ENCODE measurements around the gene HOXA9. TPM values are rescaled to one million over a fixed set of nuclear protein-coding genes. Genes with fewer than 3 reads are reported as not detected.
A peak's percentile ranks its signal among the peaks of the same experiment; 100 is the strongest.

Gene HOXA9
- total RNA-seq, 2 donors from 2014 or later: not detected

DNA sequence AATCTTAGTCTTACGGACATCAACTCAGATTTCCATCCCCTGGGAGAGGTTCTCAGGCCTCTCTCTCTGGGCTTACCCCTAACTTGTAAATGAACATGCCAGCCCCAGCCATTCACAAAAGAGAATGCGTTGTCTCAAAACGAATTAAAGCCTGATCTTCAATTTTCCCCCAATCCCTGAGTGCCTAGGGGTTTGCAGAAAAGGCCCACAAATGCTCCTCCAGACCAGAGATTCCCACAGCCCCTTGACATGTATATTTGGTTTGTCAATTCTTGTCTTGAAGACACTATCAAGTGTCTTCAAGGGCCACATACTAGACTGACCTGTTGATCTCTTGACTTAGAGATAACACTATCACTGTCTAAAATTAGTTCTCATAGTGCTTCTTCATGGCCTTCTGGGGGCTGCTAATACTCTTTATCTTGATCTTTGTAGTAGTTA, 46.4 kb upstream of the HOXA9 start:
- H3K4me3 ChIP-seq: no peak overlapping the region
- no peaks in the 10 kb centered on the region for H3K9me3 ChIP-seq
- DNase-seq (ENCODE audit: low spot score) (no peak), ATAC-seq (ENCODE audit: insufficient number of reproducible peaks, low FRiP score, low read depth) (no peak)
- H3K36me3 ChIP-seq: no peaks in the 10 kb centered on the region
- H3K4me1 ChIP-seq (ENCODE audit: control insufficient read depth in 1 of 2, low read depth in 2 of 2): peaks cover 4 to 15% of the 10 kb centered on the region in 2 donors
- H3K27me3 ChIP-seq (replicated peaks; ENCODE audit: insufficient read depth): peaks cover 6% of the 10 kb centered on the region
- H3K27ac ChIP-seq: no peak overlapping the region
- TF ChIP-seq, protein P1, sequence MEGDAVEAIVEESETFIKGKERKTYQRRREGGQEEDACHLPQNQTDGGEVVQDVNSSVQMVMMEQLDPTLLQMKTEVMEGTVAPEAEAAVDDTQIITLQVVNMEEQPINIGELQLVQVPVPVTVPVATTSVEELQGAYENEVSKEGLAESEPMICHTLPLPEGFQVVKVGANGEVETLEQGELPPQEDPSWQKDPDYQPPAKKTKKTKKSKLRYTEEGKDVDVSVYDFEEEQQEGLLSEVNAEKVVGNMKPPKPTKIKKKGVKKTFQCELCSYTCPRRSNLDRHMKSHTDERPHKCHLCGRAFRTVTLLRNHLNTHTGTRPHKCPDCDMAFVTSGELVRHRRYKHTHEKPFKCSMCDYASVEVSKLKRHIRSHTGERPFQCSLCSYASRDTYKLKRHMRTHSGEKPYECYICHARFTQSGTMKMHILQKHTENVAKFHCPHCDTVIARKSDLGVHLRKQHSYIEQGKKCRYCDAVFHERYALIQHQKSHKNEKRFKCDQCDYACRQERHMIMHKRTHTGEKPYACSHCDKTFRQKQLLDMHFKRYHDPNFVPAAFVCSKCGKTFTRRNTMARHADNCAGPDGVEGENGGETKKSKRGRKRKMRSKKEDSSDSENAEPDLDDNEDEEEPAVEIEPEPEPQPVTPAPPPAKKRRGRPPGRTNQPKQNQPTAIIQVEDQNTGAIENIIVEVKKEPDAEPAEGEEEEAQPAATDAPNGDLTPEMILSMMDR (IDR thresholded peaks at IDR 0.05): no peak

DNA sequence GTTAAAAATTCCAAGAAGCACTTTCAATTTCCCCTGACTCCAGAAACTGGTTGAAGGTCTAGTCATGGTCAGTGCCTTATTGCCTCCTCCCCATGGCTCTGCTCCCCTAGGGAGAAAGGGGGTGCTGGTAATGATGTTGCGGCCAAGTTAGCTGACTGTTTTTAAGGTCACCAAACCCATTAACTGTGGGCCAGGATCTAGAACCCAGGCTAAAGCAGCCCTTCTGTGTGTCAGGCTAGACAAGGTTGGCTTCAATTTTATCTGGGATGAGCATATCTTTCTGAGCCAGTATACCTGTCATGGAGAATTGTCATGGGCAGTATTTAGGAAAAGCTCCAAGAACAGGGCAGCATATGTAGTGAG, 45.7 kb upstream of the HOXA9 start:
- TF ChIP-seq, protein P1 (IDR thresholded peaks at IDR 0.05): no peak
- no peaks in the 10 kb centered on the region for H3K36me3 ChIP-seq
- H3K9me3 ChIP-seq: no peaks in the 10 kb centered on the region
- H3K27me3 ChIP-seq (replicated peaks; ENCODE audit: insufficient read depth): peaks cover 8% of the 10 kb centered on the region
- ATAC-seq (ENCODE audit: insufficient number of reproducible peaks, low FRiP score, low read depth): no peak
- no peak overlapping the region for H3K27ac ChIP-seq
- H3K4me3 ChIP-seq: no peak overlapping the region
- DNase-seq (ENCODE audit: low spot score): no peak
- peaks cover 4 to 15% of the 10 kb centered on the region in 2 donors for H3K4me1 ChIP-seq (ENCODE audit: control insufficient read depth in 1 of 2, low read depth in 2 of 2)

DNA sequence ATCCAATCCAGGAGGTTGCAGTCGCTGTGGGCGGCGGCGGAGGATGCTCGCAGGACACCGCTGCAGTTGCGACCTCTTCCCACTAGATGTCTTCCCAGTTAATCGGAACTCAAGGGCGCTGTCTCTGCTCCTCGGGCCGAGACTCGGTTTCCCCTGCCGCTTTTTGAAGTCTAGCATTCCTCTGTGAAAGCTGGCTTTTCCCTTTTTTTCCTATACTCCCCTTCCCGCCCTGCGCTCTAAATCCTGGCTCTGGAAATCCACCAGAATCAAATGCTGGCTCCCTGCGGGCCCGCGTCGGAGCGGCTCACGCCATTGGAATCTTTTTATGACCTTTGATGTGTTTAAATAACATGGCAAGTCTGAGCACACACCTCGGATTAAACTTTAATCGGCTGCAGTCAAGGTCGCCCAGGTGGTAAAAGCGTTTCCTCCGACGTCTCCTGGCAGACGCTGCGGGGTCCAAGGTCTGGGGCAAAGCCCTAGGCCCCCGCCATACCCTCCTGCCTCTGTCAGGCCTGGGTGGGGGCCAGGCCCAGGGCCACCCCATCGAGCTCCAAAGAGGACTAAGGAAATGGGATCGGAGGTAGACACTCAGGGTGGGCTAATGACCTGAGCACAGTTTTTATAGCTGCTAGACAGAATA, 45.2 kb upstream of the HOXA9 start:
- H3K27me3 ChIP-seq (replicated peaks; ENCODE audit: insufficient read depth): peaks cover 12% of the 10 kb centered on the region
- peak overlapping the region; percentile 43 for H3K4me3 ChIP-seq
- TF ChIP-seq, protein P1 (IDR thresholded peaks at IDR 0.05): peak; percentile 71
- H3K36me3 ChIP-seq: no peaks in the 10 kb centered on the region
- no peak overlapping the region for H3K27ac ChIP-seq
- ATAC-seq (ENCODE audit: insufficient number of reproducible peaks, low FRiP score, low read depth) (no peak), DNase-seq (ENCODE audit: low spot score) (no peak)
- H3K4me1 ChIP-seq (ENCODE audit: control insufficient read depth in 1 of 2, low read depth in 2 of 2): peaks cover 4 to 16% of the 10 kb centered on the region in 2 donors
- H3K9me3 ChIP-seq: no peaks in the 10 kb centered on the region

DNA sequence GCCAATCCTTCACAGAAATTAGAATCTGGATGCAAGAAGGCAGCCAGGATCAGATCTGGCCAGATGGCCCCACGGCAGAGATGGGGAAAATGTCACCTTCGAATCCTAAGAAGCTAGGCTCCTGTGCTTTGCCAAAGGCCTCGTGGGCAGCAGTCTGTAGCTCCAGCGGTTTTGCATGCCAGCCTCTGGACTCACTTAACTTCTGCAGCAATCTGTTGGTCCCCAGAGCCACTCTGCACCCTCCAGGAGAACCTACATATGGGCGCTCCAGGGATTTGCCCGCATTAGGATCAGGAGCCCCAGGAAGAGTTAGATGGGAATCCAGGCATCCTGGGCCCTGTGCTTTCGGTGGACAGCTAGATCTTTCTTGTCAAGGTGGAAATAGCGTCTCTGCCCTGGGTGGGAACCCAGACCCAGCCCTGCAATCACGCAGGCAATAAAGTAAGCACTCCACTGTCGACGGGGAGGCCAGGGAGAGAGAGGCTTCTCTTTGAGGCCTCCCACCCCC, 44.6 kb upstream of the HOXA9 start:
- DNase-seq (ENCODE audit: low spot score) (no peak), ATAC-seq (ENCODE audit: insufficient number of reproducible peaks, low FRiP score, low read depth) (no peak)
- Histone ChIP-seq H3K9me3 (no peaks in the 10 kb centered on the region), H3K36me3 (no peaks in the 10 kb centered on the region), H3K4me1 (ENCODE audit: control insufficient read depth in 1 of 2, low read depth in 2 of 2) (peaks cover 6 to 21% of the 10 kb centered on the region in 2 donors), H3K27ac (no peak overlapping the region), H3K4me3 (no peak overlapping the region), H3K27me3 (replicated peaks; ENCODE audit: insufficient read depth) (peaks cover 17% of the 10 kb centered on the region)
- TF ChIP-seq, protein P1 (IDR thresholded peaks at IDR 0.05): no peak

DNA sequence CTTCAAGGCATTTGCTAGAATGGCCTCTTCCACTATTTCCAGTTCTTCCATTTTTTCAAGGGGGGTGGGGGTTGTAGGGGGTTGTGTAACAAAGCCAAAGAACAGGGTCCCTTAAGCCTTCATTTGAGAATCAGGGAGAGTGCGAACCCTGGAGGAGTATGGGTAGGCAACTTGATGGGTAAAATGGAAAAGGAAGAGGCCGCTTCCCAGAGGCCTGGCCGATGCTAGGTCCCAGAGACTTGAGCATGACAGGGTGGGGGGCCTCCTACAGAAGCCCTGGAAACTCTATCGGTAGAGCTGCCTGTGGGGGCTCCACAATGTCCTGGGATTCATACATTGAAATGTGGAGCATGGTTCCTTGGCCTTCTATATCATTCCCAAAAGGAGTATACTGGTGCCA, 43.7 kb upstream of the HOXA9 start:
- DNase-seq (ENCODE audit: low spot score): no peak

More for the DNA sequence above, 43.7 kb upstream of the HOXA9 start:
- ATAC-seq (ENCODE audit: insufficient number of reproducible peaks, low FRiP score, low read depth): no peak
- H3K4me1 ChIP-seq (ENCODE audit: control insufficient read depth in 1 of 2, low read depth in 2 of 2): peaks cover 9 to 27% of the 10 kb centered on the region in 2 donors
- TF ChIP-seq, protein P1 (IDR thresholded peaks at IDR 0.05): no peak
- H3K27me3 ChIP-seq (replicated peaks; ENCODE audit: insufficient read depth): peaks cover 27% of the 10 kb centered on the region
- no peaks in the 10 kb centered on the region for H3K36me3 ChIP-seq
- H3K27ac ChIP-seq: no peak overlapping the region
- no peaks in the 10 kb centered on the region for H3K9me3 ChIP-seq
- H3K4me3 ChIP-seq: no peak overlapping the region
